Prostate gland (tissue), 2 donors: ENCODE measurements around the gene BCL11A.

Experiments
- CTCF ChIP-seq, 4 experiments: fragments of 200-600 bp in 2 of 4; fragments of 450-650 bp in 2 of 4; sonication (generic) in 2 of 4; IDR thresholded peaks; 1 replicate in 3 of 4; 2 replicates in 1 of 4; pipeline ENCODE4 v1.5.1; 2016 to 2019; ENCODE audit warnings: antibody characterized with exemption in 4 of 4, mild to moderate bottlenecking in 2 of 4, moderate library complexity in 2 of 4
- POLR2A ChIP-seq: fragments of 450-650 bp; IDR thresholded peaks from one replicate; pipeline ENCODE4 v1.6.1; 2016; ENCODE audit warnings: antibody characterized with exemption, mild to moderate bottlenecking

DNA sequence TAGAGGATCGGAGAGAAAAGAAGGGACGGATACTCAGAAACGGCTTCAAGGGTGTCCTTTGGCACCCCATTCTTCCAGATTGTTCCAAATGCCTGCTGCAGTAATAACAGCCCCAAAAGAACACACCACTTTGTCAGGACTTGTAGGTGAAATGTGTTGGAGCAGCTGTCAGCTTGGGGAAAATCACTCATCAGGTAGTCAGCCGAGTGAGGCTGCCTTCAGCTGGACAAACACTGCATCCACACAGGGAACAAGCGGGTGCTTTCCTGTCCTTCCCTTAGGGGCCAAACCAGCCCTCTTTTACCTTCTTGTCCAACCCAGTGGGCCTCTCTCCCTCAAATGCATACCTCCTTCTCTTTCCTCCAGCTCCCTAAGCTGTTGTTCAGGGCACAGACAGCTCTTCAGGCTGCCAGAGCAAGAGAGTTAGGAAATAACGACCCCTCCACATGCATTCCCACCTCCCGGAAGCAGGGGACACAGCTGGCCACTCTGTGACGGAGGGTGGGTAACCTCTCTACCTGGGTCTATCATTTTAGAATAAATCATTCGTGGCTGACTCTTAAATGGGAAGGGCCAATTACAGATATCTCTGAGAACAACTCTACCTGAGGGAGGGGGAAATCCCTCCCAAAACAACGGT, 48.1 kb downstream of the BCL11A start:
- TF ChIP-seq CTCF (IDR thresholded peaks at IDR 0.05) (no peak), POLR2A (no peak)
